Osteoblast (primary cell): ENCODE measurements around the gene TULP1. TPM values are rescaled to one million over a fixed set of nuclear protein-coding genes. Genes with fewer than 3 reads are reported as not detected.

Experiments
- DNase-seq: peaks from one replicate; pipeline ENCODE4 v3.0.0; 2011; ENCODE audit warnings: low spot score, mixed read lengths; ENCODE audit not compliant: insufficient read length; ENCODE audit errors: missing footprints
- H2AFZ ChIP-seq: 2 replicates; pipeline ENCODE4 v1.6.0; 2011; ENCODE audit warnings: mild to moderate bottlenecking, low read length
- H3K27ac ChIP-seq: 2 replicates; pipeline ENCODE4 v1.5.1; 2011; ENCODE audit warnings: mild to moderate bottlenecking, low read depth, low read length, moderate library complexity
- H3K27me3 ChIP-seq: 2 replicates; pipeline ENCODE4 v1.6.0; 2012; ENCODE audit warnings: mild to moderate bottlenecking, control low read depth, inconsistent platforms, low read length, moderate library complexity; ENCODE audit not compliant: insufficient read depth
- H3K36me3 ChIP-seq: 2 replicates; pipeline ENCODE4 v1.5.1; 2011; ENCODE audit warnings: mild to moderate bottlenecking, low read length, control low read depth, moderate library complexity; ENCODE audit not compliant: insufficient read depth
- H3K4me1 ChIP-seq: 2 replicates; pipeline ENCODE4 v1.5.1; 2011; ENCODE audit warnings: mild to moderate bottlenecking, low read length, control low read depth, moderate library complexity; ENCODE audit not compliant: insufficient read depth
- H3K4me2 ChIP-seq: 2 replicates; pipeline ENCODE4 v1.6.0; 2011; ENCODE audit warnings: mild to moderate bottlenecking, low read length; ENCODE audit not compliant: insufficient read depth
- H3K4me3 ChIP-seq: fragments of 200-600 bp; sonication (generic); 3 replicates; pipeline ENCODE4 v1.5.1; 2012; ENCODE audit warnings: mild to moderate bottlenecking, low read length, inconsistent platforms; ENCODE audit not compliant: insufficient read depth
- H3K79me2 ChIP-seq: 2 replicates; pipeline ENCODE4 v1.6.0; 2012; ENCODE audit warnings: mild to moderate bottlenecking, low read length, control low read depth, inconsistent platforms; ENCODE audit not compliant: insufficient read depth
- H3K9me3 ChIP-seq: 2 replicates; pipeline ENCODE4 v1.5.1; 2011; ENCODE audit warnings: low read depth, low read length, control low read depth
- H4K20me1 ChIP-seq: 2 replicates; pipeline ENCODE4 v1.6.0; 2012; ENCODE audit warnings: mild to moderate bottlenecking, low read length, control low read depth; ENCODE audit not compliant: insufficient read depth
- CTCF ChIP-seq: IDR thresholded peaks from 2 replicates; pipeline ENCODE4 v1.5.1; 2011; ENCODE audit warnings: mild to moderate bottlenecking, low read depth, low read length, moderate library complexity; ENCODE audit errors: extremely low read depth
- total RNA-seq: library from RNA; depleted of rRNA; stranded (reverse); fragments of >200 nt; gene quantifications from 2 replicates; pipeline ENCODE4 v1.2.3, GENCODE V29; 2012

Gene TULP1
- total RNA-seq, 1 donor = not detected

DNA sequence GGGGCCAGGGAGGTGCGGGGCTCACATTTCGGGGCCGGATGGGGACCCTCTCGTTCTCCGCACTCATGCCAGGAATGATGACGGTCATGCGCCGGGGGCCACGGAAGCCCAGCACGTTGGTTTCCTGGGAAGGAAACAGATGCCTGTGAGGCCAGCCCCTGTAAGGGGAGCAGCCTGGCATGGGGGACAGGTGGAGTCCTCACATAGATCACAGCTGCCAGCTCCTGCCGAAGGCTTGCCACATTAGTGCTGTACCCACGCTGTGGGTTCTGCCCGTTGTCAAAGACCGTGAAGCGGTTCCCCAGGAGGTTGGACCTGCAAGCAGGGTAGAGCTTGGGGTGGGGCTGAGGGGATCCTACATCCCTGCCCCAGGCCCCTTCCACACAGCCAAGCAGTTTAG lies 9.2 kb downstream of the TULP1 start:
- Histone ChIP-seq H2AFZ (no peak overlapping the region), H3K36me3 (no peaks in the 10 kb centered on the region), H3K9me3 (no peaks in the 10 kb centered on the region), H3K4me3 (no peak overlapping the region), H4K20me1 (peaks cover 3% of the 10 kb centered on the region), H3K27me3 (peaks cover 27% of the 10 kb centered on the region), H3K79me2 (no peaks in the 10 kb centered on the region), H3K4me2 (no peak overlapping the region), H3K27ac (no peak overlapping the region), H3K4me1 (peaks cover 6% of the 10 kb centered on the region)
- peak; percentile 37 for DNase-seq
- no peak for TF ChIP-seq CTCF

DNA sequence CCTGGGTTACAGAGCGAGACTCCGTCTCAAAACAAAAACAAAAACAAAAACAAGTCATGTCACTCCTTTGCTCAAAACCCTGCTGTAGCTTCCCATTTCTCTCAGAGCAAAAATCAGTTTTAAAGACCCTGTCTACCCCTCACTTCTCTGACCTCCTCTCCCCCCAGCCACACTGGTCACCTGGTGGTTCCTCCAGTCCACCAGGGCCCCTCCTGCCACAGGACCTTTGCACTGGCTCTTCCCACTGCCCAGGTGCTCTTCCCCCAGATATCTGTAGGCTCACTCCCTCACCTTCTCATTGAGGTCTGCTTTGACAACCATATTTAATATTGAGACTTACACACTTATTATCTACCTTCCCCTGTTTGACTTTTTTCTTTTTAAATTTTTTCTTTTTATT lies 10.9 kb downstream of the TULP1 start:
- Histone ChIP-seq H2AFZ (no peak overlapping the region), H3K9me3 (no peaks in the 10 kb centered on the region), H4K20me1 (peaks cover 3% of the 10 kb centered on the region), H3K27me3 (peaks cover 21% of the 10 kb centered on the region), H3K79me2 (no peaks in the 10 kb centered on the region), H3K27ac (no peak overlapping the region), H3K4me3 (no peak overlapping the region), H3K36me3 (no peaks in the 10 kb centered on the region), H3K4me2 (no peak overlapping the region), H3K4me1 (peaks cover 6% of the 10 kb centered on the region)
- no peak for TF ChIP-seq CTCF
- DNase-seq = peak; percentile 36

GRCh38 chr6:35500782-35501181 lies 11.9 kb downstream of the TULP1 start:
- H3K36me3 ChIP-seq = no peaks in the 10 kb centered on the region
- DNase-seq = peak; percentile 91
- H2AFZ ChIP-seq = peak overlapping the region; percentile 29
- H3K4me1 ChIP-seq = peaks cover 9% of the 10 kb centered on the region
- H4K20me1 ChIP-seq = peaks cover 5% of the 10 kb centered on the region
- no peaks in the 10 kb centered on the region for H3K9me3 ChIP-seq
- no peak overlapping the region for H3K27ac ChIP-seq
- no peak overlapping the region for H3K4me3 ChIP-seq
- no peak overlapping the region for H3K4me2 ChIP-seq
- peaks cover 5% of the 10 kb centered on the region for H3K79me2 ChIP-seq
- TF ChIP-seq CTCF = no peak
- H3K27me3 ChIP-seq = peaks cover 13% of the 10 kb centered on the region

GRCh38 chr6:35499372-35499771 lies 13.3 kb downstream of the TULP1 start:
- DNase-seq = peak; percentile 63
- no peak overlapping the region for H2AFZ ChIP-seq
- peaks cover 19% of the 10 kb centered on the region for H3K79me2 ChIP-seq
- no peaks in the 10 kb centered on the region for H3K9me3 ChIP-seq
- no peak overlapping the region for H3K4me3 ChIP-seq
- no peak for TF ChIP-seq CTCF
- no peak overlapping the region for H3K27ac ChIP-seq
- H3K4me1 ChIP-seq = peaks cover 19% of the 10 kb centered on the region
- peaks cover 6% of the 10 kb centered on the region for H3K27me3 ChIP-seq
- no peaks in the 10 kb centered on the region for H3K36me3 ChIP-seq
- H3K4me2 ChIP-seq = no peak overlapping the region
- peaks cover 17% of the 10 kb centered on the region for H4K20me1 ChIP-seq
